ENCODE results near the gene CEP83. TPM values are rescaled to one million over a fixed set of nuclear protein-coding genes. Genes with fewer than 3 reads are reported as not detected.
A peak's percentile ranks its signal among the peaks of the same experiment; 100 is the strongest.
"Not testable (repeated sequence)": the region's sequence is repeated elsewhere in the genome, so short reads cannot be mapped to it uniquely, and the experiment has no call there.

CEP83 gene
- total RNA-seq, 1 donor from 2014 or later: 11.6 TPM

- Histone ChIP-seq H3K27me3 (ENCODE audit: low read depth) (no peaks in the 10 kb centered on the region), H3K27ac (no peak overlapping the region), H3K4me3 (peak overlapping the region; percentile 29), H3K9me3 (no peaks in the 10 kb centered on the region), H3K4me1 (no peaks in the 10 kb centered on the region), H3K36me3 (no peaks in the 10 kb centered on the region)
- intact Hi-C loops (cut with DNase I): no loop called here
- DNase-seq (no peak), ATAC-seq (peak in 1 of 2 donors; percentile 33)
- no peak for TF ChIP-seq CTCF (IDR thresholded peaks at IDR 0.05)
Observed at GRCh38 chr12:94405413-94406116, 54.1 kb downstream of the CEP83 start.

DNA sequence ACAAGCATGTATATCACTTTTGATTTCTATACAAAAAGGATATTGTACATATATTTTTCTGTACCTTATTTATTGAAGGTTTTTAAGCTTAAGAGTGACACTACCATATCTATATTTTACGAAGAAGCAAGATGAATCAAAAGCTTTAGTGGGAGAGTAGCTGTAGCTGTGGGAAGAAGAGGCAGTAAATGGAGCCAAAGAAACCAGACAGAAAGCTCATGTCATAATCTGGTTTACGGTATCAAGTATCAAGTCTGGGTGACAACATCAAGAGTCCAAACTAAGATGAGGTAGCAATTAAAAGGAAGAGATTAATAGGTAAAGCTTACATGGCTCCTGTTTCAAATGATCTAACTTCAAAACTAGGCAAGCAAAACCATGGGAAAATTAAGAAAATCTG lies 54.8 kb downstream of the CEP83 start:
- ATAC-seq (no peak), DNase-seq (no peak)
- no peaks in the 10 kb centered on the region for H3K36me3 ChIP-seq
- peak overlapping the region; percentile 29 for H3K4me3 ChIP-seq
- no peak for TF ChIP-seq CTCF (IDR thresholded peaks at IDR 0.05)
- no peaks in the 10 kb centered on the region for H3K9me3 ChIP-seq
- H3K27ac ChIP-seq: no peak overlapping the region
- intact Hi-C loops (cut with DNase I): no loop called here
- H3K4me1 ChIP-seq: no peaks in the 10 kb centered on the region
- H3K27me3 ChIP-seq (ENCODE audit: low read depth): no peaks in the 10 kb centered on the region

- Histone ChIP-seq H3K9me3 (no peaks in the 10 kb centered on the region), H3K4me3 (no peak overlapping the region), H3K36me3 (no peaks in the 10 kb centered on the region), H3K4me1 (no peaks in the 10 kb centered on the region), H3K27me3 (ENCODE audit: low read depth) (no peaks in the 10 kb centered on the region), H3K27ac (no peak overlapping the region)
- DNase-seq (no peak), ATAC-seq (no peak)
- intact Hi-C loops (cut with DNase I): no loop called here
- no peak for TF ChIP-seq CTCF (IDR thresholded peaks at IDR 0.05)
Observed at GRCh38 chr12:94401326-94401725, 58.3 kb downstream of the CEP83 start.

DNA sequence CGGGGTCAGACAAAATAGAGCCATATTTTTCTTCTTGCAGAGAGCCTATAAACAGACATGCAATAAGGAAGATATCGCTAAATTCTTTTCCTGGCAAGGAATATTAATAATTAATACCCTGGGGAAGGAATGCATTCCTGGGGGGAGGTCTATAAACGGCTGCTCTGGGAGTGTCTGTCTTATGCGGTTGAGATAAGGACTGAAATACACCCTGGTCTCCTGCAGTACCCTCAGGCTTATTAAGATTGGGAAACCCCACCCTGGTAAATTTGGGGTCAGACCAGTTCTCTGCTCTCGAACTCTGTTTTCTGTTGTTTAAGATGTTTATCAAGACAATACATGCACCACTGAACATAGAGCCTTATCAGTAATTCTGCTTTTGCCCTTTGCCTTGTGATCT lies 61.0 kb downstream of the CEP83 start:
- H3K27ac ChIP-seq; intact Hi-C loops (cut with DNase I); ATAC-seq; H3K27me3 ChIP-seq (ENCODE audit: low read depth); H3K36me3 ChIP-seq; DNase-seq; H3K4me3 ChIP-seq; H3K9me3 ChIP-seq; H3K4me1 ChIP-seq: not testable (repeated sequence)

DNA sequence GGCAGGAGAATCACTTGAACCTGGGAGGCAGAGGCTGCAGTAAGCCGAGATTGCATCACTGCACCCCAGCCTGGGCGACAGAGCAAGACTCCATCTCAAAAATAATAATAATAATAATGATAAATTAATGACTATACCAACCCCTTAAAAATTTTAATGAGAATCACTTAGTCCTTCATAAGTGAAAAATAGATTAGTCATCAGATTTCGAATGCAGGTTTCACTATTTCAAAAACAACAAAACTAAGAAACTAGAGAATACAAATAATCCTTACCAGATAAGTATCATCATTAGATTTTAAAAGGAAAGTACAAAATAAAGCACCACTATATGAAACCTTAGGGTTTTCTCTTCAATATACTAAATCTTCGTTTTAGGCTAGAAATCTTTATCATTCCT lies 62.3 kb downstream of the CEP83 start:
- TF ChIP-seq CTCF (IDR thresholded peaks at IDR 0.05): no peak
- no peak for ATAC-seq
- Histone ChIP-seq H3K36me3 (no peaks in the 10 kb centered on the region), H3K9me3 (no peaks in the 10 kb centered on the region), H3K4me3 (no peak overlapping the region), H3K4me1 (no peaks in the 10 kb centered on the region), H3K27me3 (ENCODE audit: low read depth) (no peaks in the 10 kb centered on the region), H3K27ac (no peak overlapping the region)
- DNase-seq: no peak
- intact Hi-C loops (cut with DNase I): no loop called here

DNA sequence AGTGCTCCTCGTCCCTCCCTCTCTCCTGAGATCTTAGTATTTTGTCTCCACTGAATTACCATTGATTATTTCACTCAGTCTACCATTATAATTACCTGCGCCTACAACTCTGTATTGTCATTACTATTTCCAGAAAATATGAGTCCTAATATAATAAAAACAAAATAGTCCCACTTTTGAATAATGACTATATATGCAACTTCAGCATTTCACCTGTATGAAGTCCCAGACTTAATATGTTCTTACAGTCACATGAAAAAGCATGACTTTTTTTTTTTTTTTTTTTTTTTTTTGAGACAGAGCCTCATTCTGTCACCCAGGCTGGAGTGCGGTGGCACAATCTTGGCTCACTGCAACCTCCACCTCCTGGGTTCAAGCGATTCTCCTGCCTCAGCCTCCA lies 63.7 kb downstream of the CEP83 start:
- H3K9me3 ChIP-seq; H3K4me1 ChIP-seq; H3K36me3 ChIP-seq; DNase-seq; H3K27me3 ChIP-seq (ENCODE audit: low read depth); H3K27ac ChIP-seq; ATAC-seq; H3K4me3 ChIP-seq; intact Hi-C loops (cut with DNase I): not testable (repeated sequence)
